HepG2 (cell line): Measurements from ENCODE around the gene FAM120AOS. TPM values are rescaled to one million over a fixed set of nuclear protein-coding genes. Genes with fewer than 3 reads are reported as not detected.

ENCODE experiments used
- ARNT2 ChIP-seq: sonication (generic); formaldehyde crosslinking; IDR thresholded peaks from 2 replicates; pipeline ENCODE4 v1.8.0; 2022; ENCODE audit warnings: mild to moderate bottlenecking, low read depth, missing genetic modification reagents, moderate library complexity
- BRCA1 ChIP-seq: sonication (generic); formaldehyde crosslinking; IDR thresholded peaks from 2 replicates; pipeline ENCODE4 v1.4.0; 2020; ENCODE audit warnings: missing genetic modification reagents
- CCDC6 ChIP-seq: sonication (generic); formaldehyde crosslinking; IDR thresholded peaks from 2 replicates; pipeline ENCODE4 v1.8.1; 2022; ENCODE audit warnings: mild to moderate bottlenecking, missing genetic modification reagents, moderate library complexity
- KLF6 ChIP-seq: IDR thresholded peaks from 2 replicates; pipeline ENCODE4 v1.8.0; 2016; ENCODE audit warnings: missing biosample characterization, missing genetic modification reagents
- MAF1 ChIP-seq: sonication (generic); formaldehyde crosslinking; IDR thresholded peaks from 2 replicates; pipeline ENCODE4 v1.5.0; 2020; ENCODE audit warnings: missing genetic modification reagents, borderline replicate concordance
- NRL ChIP-seq: sonication (generic); formaldehyde crosslinking; IDR thresholded peaks from 2 replicates; pipeline ENCODE4 v1.5.0; 2020; ENCODE audit warnings: missing genetic modification reagents, mild to moderate bottlenecking, moderate library complexity, borderline replicate concordance
- RNF2 ChIP-seq: fragments of 450-650 bp; conservative IDR thresholded peaks from 2 replicates; pipeline ENCODE4 v1.6.1; 2016; ENCODE audit warnings: low read depth
- SP2 ChIP-seq: sonication (generic); formaldehyde crosslinking; IDR thresholded peaks from 2 replicates; pipeline ENCODE4 v1.5.1; 2020; ENCODE audit warnings: mild to moderate bottlenecking, missing genetic modification reagents
- ZFX ChIP-seq: sonication (generic); formaldehyde crosslinking; IDR thresholded peaks from 2 replicates; pipeline ENCODE4 v1.4.0; 2020; ENCODE audit warnings: mild to moderate bottlenecking, low read depth, missing genetic modification reagents, moderate library complexity
- ZNF234 ChIP-seq: sonication (generic); formaldehyde crosslinking; conservative IDR thresholded peaks from 2 replicates; pipeline ENCODE4 v1.5.1; 2020; ENCODE audit warnings: mild to moderate bottlenecking, missing genetic modification reagents
- ZNF501 ChIP-seq: sonication (generic); formaldehyde crosslinking; IDR thresholded peaks from 2 replicates; pipeline ENCODE4 v1.5.1; 2020; ENCODE audit warnings: mild to moderate bottlenecking, moderate library complexity, missing genetic modification reagents
- ZNF737 ChIP-seq: sonication (generic); formaldehyde crosslinking; IDR thresholded peaks from 2 replicates; pipeline ENCODE4 v1.5.0; 2020; ENCODE audit warnings: missing genetic modification reagents, mild to moderate bottlenecking, borderline replicate concordance
- ZNF883 ChIP-seq: sonication (generic); formaldehyde crosslinking; IDR thresholded peaks from 2 replicates; pipeline ENCODE4 v1.5.1; 2020; ENCODE audit warnings: mild to moderate bottlenecking, missing genetic modification reagents; ENCODE audit errors: not compliant biosample characterization
- polyA plus RNA-seq, 8 experiments: library from polyadenylated mRNA; depleted of rRNA in 3 of 8; stranded (reverse) in 7 of 8; unstranded in 1 of 8; fragments of >200 nt; fragmentation: Illumina TruSeq in 4 of 8; extraction: Trizol in 4 of 8; gene quantifications; 2 replicates each; pipeline versions ENCODE4 v1.2.1 to v1.2.3, GENCODE V29; 2011 to 2016; ENCODE audit warnings: low read depth in 4 of 8, missing spikeins in 1 of 8, mixed read lengths in 1 of 8; ENCODE audit not compliant: insufficient read depth in 1 of 8
- total RNA-seq, 5 experiments: library from RNA; depleted of rRNA; stranded (reverse); fragments of >200 nt; fragmentation: Illumina TruSeq; extraction: Trizol; gene quantifications; 2 replicates each; pipeline ENCODE4 v1.2.3, GENCODE V29; 2016; ENCODE audit warnings: low read depth in 1 of 5
- TF ChIP-seq, protein P1 (sequence below): sonication (generic); formaldehyde crosslinking; IDR thresholded peaks from 2 replicates; pipeline ENCODE4 v1.4.0; 2020; ENCODE audit warnings: mild to moderate bottlenecking, missing genetic modification reagents
- TF ChIP-seq, protein P2 (sequence below): sonication (generic); formaldehyde crosslinking; IDR thresholded peaks from 2 replicates; pipeline ENCODE4 v1.4.0; 2020; ENCODE audit warnings: mild to moderate bottlenecking, missing genetic modification reagents, borderline replicate concordance
- TF ChIP-seq, protein P3 (sequence below): sonication (generic); formaldehyde crosslinking; IDR thresholded peaks from 2 replicates; pipeline ENCODE4 v1.4.0; 2020; ENCODE audit warnings: mild to moderate bottlenecking, missing genetic modification reagents, borderline replicate concordance
- TF ChIP-seq, protein P4 (sequence below): sonication (generic); formaldehyde crosslinking; IDR thresholded peaks from 2 replicates; pipeline ENCODE4 v1.5.0; 2020; ENCODE audit warnings: missing genetic modification reagents, mild to moderate bottlenecking, borderline replicate concordance

FAM120AOS gene
- total and polyA plus RNA-seq, 2 of the 13 experiments (the other 11 are each of a cell fraction or from before 2014, with no cell fraction given) = 28.2 to 34.6 TPM

DNA sequence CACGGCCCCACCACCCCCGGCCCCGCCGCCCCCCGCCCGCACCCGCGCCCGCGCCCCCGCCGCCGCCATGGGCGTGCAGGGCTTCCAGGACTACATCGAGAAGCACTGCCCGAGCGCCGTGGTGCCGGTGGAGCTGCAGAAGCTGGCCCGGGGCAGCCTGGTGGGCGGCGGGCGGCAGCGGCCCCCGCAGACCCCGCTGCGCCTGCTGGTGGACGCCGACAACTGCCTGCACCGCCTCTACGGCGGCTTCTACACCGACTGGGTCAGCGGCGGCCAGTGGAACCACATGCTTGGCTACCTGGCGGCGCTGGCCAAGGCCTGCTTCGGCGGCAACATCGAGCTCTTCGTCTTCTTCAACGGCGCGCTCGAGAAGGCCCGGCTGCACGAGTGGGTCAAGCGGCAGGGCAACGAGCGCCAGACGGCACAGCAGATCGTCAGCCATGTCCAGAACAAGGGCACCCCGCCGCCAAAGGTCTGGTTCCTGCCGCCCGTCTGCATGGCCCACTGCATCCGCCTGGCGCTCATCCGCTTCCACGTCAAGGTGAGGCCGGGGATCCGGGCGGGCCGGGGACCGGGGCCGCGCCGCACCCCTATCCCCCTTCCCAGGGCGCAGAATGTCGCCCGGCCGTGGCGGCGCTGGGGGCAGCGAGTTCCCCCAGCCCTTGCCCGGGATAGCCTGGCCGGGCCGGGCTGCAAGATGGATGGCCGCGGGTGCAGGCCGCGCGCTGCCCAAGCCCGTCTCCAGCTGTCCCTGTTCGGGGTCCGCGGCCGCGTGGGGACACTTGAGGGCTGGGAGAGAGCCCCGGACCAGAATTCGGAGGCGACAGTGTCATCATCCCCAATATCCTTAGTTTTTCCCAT lies 1.3 kb downstream of the FAM120AOS start (continued):
- TF ChIP-seq ZNF234 (CRISPR knock-in tag) (0 out of 2 replicates have a peak, but pooled peaks have one; percentile 75), NRL (peak; percentile 48; the same call in 1 of the 2 replicates), SP2 (peak; percentile 46), BRCA1 (CRISPR knock-in tag) (0 out of 2 replicates have a peak, but pooled peaks have one; percentile 63), ZNF883 (CRISPR knock-in tag) (peak; percentile 85), ZFX (CRISPR knock-in tag) (peak; percentile 84), ZNF501 (0 out of 2 replicates have a peak, but pooled peaks have one; percentile 48), ZNF737 (CRISPR knock-in tag) (no peak), RNF2 (no peak), CCDC6 (CRISPR knock-in tag) (0 out of 2 replicates have a peak, but pooled peaks have one; percentile 27), KLF6 (peak; percentile 30; the same call in 1 of the 2 replicates), MAF1 (0 out of 2 replicates have a peak, but pooled peaks have one; percentile 61), ARNT2 (peak; percentile 70)
- TF ChIP-seq, protein P1, sequence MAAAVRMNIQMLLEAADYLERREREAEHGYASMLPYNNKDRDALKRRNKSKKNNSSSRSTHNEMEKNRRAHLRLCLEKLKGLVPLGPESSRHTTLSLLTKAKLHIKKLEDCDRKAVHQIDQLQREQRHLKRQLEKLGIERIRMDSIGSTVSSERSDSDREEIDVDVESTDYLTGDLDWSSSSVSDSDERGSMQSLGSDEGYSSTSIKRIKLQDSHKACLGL (CRISPR knock-in tag) = peak; percentile 44; the same call in 1 of the 2 replicates
- TF ChIP-seq, protein P2, sequence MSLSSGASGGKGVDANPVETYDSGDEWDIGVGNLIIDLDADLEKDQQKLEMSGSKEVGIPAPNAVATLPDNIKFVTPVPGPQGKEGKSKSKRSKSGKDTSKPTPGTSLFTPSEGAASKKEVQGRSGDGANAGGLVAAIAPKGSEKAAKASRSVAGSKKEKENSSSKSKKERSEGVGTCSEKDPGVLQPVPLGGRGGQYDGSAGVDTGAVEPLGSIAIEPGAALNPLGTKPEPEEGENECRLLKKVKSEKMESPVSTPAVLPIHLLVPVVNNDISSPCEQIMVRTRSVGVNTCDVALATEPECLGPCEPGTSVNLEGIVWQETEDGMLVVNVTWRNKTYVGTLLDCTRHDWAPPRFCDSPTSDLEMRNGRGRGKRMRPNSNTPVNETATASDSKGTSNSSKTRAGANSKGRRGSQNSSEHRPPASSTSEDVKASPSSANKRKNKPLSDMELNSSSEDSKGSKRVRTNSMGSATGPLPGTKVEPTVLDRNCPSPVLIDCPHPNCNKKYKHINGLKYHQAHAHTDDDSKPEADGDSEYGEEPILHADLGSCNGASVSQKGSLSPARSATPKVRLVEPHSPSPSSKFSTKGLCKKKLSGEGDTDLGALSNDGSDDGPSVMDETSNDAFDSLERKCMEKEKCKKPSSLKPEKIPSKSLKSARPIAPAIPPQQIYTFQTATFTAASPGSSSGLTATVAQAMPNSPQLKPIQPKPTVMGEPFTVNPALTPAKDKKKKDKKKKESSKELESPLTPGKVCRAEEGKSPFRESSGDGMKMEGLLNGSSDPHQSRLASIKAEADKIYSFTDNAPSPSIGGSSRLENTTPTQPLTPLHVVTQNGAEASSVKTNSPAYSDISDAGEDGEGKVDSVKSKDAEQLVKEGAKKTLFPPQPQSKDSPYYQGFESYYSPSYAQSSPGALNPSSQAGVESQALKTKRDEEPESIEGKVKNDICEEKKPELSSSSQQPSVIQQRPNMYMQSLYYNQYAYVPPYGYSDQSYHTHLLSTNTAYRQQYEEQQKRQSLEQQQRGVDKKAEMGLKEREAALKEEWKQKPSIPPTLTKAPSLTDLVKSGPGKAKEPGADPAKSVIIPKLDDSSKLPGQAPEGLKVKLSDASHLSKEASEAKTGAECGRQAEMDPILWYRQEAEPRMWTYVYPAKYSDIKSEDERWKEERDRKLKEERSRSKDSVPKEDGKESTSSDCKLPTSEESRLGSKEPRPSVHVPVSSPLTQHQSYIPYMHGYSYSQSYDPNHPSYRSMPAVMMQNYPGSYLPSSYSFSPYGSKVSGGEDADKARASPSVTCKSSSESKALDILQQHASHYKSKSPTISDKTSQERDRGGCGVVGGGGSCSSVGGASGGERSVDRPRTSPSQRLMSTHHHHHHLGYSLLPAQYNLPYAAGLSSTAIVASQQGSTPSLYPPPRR (CRISPR knock-in tag) = peak; percentile 56; the same call in 1 of the 2 replicates
- TF ChIP-seq, protein P3, sequence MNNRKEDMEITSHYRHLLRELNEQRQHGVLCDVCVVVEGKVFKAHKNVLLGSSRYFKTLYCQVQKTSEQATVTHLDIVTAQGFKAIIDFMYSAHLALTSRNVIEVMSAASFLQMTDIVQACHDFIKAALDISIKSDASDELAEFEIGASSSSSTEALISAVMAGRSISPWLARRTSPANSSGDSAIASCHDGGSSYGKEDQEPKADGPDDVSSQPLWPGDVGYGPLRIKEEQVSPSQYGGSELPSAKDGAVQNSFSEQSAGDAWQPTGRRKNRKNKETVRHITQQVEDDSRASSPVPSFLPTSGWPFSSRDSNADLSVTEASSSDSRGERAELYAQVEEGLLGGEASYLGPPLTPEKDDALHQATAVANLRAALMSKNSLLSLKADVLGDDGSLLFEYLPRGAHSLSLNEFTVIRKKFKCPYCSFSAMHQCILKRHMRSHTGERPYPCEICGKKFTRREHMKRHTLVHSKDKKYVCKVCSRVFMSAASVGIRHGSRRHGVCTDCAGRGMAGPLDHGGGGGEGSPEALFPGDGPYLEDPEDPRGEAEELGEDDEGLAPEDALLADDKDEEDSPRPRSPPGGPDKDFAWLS (CRISPR knock-in tag) = no peak
- TF ChIP-seq, protein P4, sequence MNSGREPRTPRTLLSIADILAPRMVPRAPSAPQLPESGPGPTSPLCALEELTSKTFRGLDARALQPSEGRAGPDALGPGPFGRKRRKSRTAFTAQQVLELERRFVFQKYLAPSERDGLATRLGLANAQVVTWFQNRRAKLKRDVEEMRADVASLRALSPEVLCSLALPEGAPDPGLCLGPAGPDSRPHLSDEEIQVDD (CRISPR knock-in tag) = 0 out of 2 replicates have a peak, but pooled peaks have one; percentile 30
